H1 (cell line): Measurements from ENCODE around the gene ZBTB1. TPM values are rescaled to one million over a fixed set of nuclear protein-coding genes. Genes with fewer than 3 reads are reported as not detected.

Experiments used
- CTCF ChIA-PET: fragments of 300-600 bp; sonication (Branson Sonifier 250); formaldehyde crosslinking; loops from one replicate; lab custom pipeline; 2021; ENCODE audit not compliant: partially characterized antibody; lab: Charles Lee
- POLR2A ChIA-PET: fragments of 300-600 bp; sonication (Branson Sonifier 250); formaldehyde crosslinking; loops from one replicate; lab custom pipeline; 2021; ENCODE audit warnings: inconsistent platforms; ENCODE audit not compliant: partially characterized antibody; lab: Charles Lee
- DNase-seq, 2 experiments: peaks; one replicate each; pipeline versions ENCODE4 v3.0.0 to v3.0.0-alpha.2; 2010 to 2022; ENCODE audit warnings: low spot score in 2 of 2, low read depth in 1 of 2, mixed read lengths in 1 of 2
- FAIRE-seq: peaks from 2 replicates; lab custom pipeline; 2011; peaks lifted over from hg19 to GRCh38; lab: Jason Lieb, UNC
- H2AFZ ChIP-seq: 2 replicates; pipeline ENCODE4 v1.8.1; 2012; ENCODE audit warnings: low read length, inconsistent platforms
- H2AK5ac ChIP-seq: 2 replicates; pipeline ENCODE4 v1.6.1; 2013; ENCODE audit warnings: low read depth, low read length
- H2BK120ac ChIP-seq: replicated peaks from 2 replicates; pipeline ENCODE3; 2013; ENCODE audit warnings: low read depth, low read length, inconsistent platforms
- H2BK12ac ChIP-seq: 2 replicates; pipeline ENCODE4 v1.6.1; 2013; ENCODE audit warnings: low read depth, low read length
- H2BK15ac ChIP-seq: 2 replicates; pipeline ENCODE4 v1.6.1; 2013; ENCODE audit warnings: low read length
- H2BK20ac ChIP-seq: 2 replicates; pipeline ENCODE4 v1.6.1; 2013; ENCODE audit warnings: low read length
- H2BK5ac ChIP-seq: 2 replicates; pipeline ENCODE4 v1.6.1; 2013; ENCODE audit warnings: low read depth, low read length
- H3K14ac ChIP-seq: 2 replicates; pipeline ENCODE4 v1.6.1; 2013; ENCODE audit warnings: inconsistent platforms; ENCODE audit not compliant: insufficient read length
- H3K18ac ChIP-seq: 2 replicates; pipeline ENCODE4 v1.6.1; 2013; ENCODE audit warnings: low read length; ENCODE audit errors: extremely low read depth
- H3K23ac ChIP-seq: 2 replicates; pipeline ENCODE4 v1.6.1; 2013; ENCODE audit warnings: inconsistent platforms; ENCODE audit not compliant: insufficient read length
- H3K23me2 ChIP-seq: 2 replicates; pipeline ENCODE4 v1.6.1; 2013; ENCODE audit warnings: low read depth, low read length
- H3K27ac ChIP-seq: 2 replicates; pipeline ENCODE4 v1.6.1; 2011; ENCODE audit warnings: low read depth, low read length, inconsistent platforms
- H3K27me3 ChIP-seq, 4 experiments: replicated peaks in 1 of 4; 1 replicate in 1 of 4; 2 replicates in 3 of 4; pipeline versions ENCODE4 v1.6.1 to v1.8.1; 2011 to 2013; ENCODE audit warnings: low read length in 3 of 4, mild to moderate bottlenecking in 3 of 4, inconsistent platforms in 2 of 4, mixed read lengths in 2 of 4, moderate library complexity in 1 of 4; ENCODE audit not compliant: control insufficient read depth in 3 of 4, insufficient read depth in 3 of 4; ENCODE audit errors: extremely low read depth in 1 of 4
- H3K36me3 ChIP-seq, 4 experiments: 2 replicates each; pipeline versions ENCODE4 v1.6.1 to v1.8.1; 2011 to 2013; ENCODE audit warnings: mild to moderate bottlenecking in 4 of 4, low read length in 3 of 4, moderate library complexity in 2 of 4, control low read depth in 1 of 4, inconsistent platforms in 1 of 4; ENCODE audit not compliant: insufficient read depth in 4 of 4, control insufficient read depth in 2 of 4
- H3K4ac ChIP-seq: replicated peaks from 2 replicates; pipeline ENCODE3; 2013; ENCODE audit warnings: low read length, low read depth, mixed read lengths, inconsistent platforms; ENCODE audit not compliant: insufficient read length
- H3K4me1 ChIP-seq, 4 experiments: replicated peaks in 1 of 4; 1 replicate in 1 of 4; 2 replicates in 3 of 4; pipeline versions ENCODE4 v1.6.1 to v1.8.1; 2011 to 2013; ENCODE audit warnings: low read length in 3 of 4, inconsistent platforms in 2 of 4, mixed read lengths in 1 of 4; ENCODE audit not compliant: insufficient read depth in 4 of 4, control insufficient read depth in 3 of 4
- H3K4me2 ChIP-seq, 2 experiments: 2 replicates each; pipeline versions ENCODE4 v1.6.1 to v1.8.1; 2011 to 2013; ENCODE audit warnings: low read depth in 2 of 2, low read length in 2 of 2, control low read depth in 1 of 2, inconsistent platforms in 1 of 2, mild to moderate bottlenecking in 1 of 2; ENCODE audit not compliant: insufficient read depth in 1 of 2
- H3K4me3 ChIP-seq, 4 experiments: fragments of 200-600, 300-600 bp in 1 of 4; sonication (generic), shearing (Covaris generic), sonication (Bioruptor Twin) in 1 of 4; 2 replicates each; pipeline versions ENCODE4 v1.5.1 to v1.8.1; 2011 to 2016; ENCODE audit warnings: low read length in 4 of 4, low read depth in 3 of 4, control low read depth in 2 of 4, inconsistent platforms in 2 of 4, mild to moderate bottlenecking in 2 of 4, mixed read lengths in 1 of 4, moderate library complexity in 1 of 4; ENCODE audit not compliant: insufficient read depth in 2 of 4; ENCODE audit errors: extremely low read depth in 1 of 4
- H3K56ac ChIP-seq: replicated peaks from 2 replicates; pipeline ENCODE3; 2013; ENCODE audit warnings: low read depth, mild to moderate bottlenecking, mixed read lengths, low read length, inconsistent platforms; ENCODE audit not compliant: insufficient read length
- H3K79me1 ChIP-seq: 2 replicates; pipeline ENCODE4 v1.6.1; 2013; ENCODE audit warnings: low read depth, low read length, control low read depth
- H3K79me2 ChIP-seq, 2 experiments: 2 replicates each; pipeline versions ENCODE4 v1.6.1 to v1.8.1; 2012 to 2013; ENCODE audit warnings: low read length in 2 of 2, mild to moderate bottlenecking in 2 of 2, inconsistent platforms in 1 of 2; ENCODE audit not compliant: insufficient read depth in 2 of 2, control insufficient read depth in 1 of 2
- H3K9ac ChIP-seq, 4 experiments: replicated peaks in 1 of 4; 1 replicate in 1 of 4; 2 replicates in 3 of 4; pipeline versions ENCODE4 v1.6.1 to v1.8.1; 2011 to 2013; ENCODE audit warnings: low read depth in 3 of 4, low read length in 3 of 4, control low read depth in 2 of 4, mild to moderate bottlenecking in 2 of 4, moderate library complexity in 2 of 4, inconsistent platforms in 1 of 4; ENCODE audit errors: extremely low read depth in 1 of 4
- H3K9me3 ChIP-seq, 2 experiments: 2 replicates each; pipeline versions ENCODE4 v1.6.1 to v1.8.1; 2012 to 2013; ENCODE audit warnings: mild to moderate bottlenecking in 2 of 2, moderate library complexity in 2 of 2, control low read depth in 1 of 2, inconsistent platforms in 1 of 2, low read depth in 1 of 2, low read length in 1 of 2, mixed read lengths in 1 of 2; ENCODE audit not compliant: insufficient read depth in 2 of 2
- H4K20me1 ChIP-seq, 2 experiments: replicated peaks in 1 of 2; 2 replicates each; pipeline versions ENCODE3 to v1.8.1; 2011 to 2013; ENCODE audit warnings: inconsistent platforms in 2 of 2, low read length in 2 of 2, mild to moderate bottlenecking in 1 of 2; ENCODE audit not compliant: insufficient read depth in 2 of 2, control insufficient read depth in 1 of 2
- H4K5ac ChIP-seq: 2 replicates; pipeline ENCODE4 v1.6.1; 2013; ENCODE audit warnings: low read length, low read depth, mixed read lengths, inconsistent platforms; ENCODE audit not compliant: insufficient read length
- H4K8ac ChIP-seq: 2 replicates; pipeline ENCODE4 v1.8.0; 2013; ENCODE audit warnings: mild to moderate bottlenecking, moderate library complexity, low read length, inconsistent platforms; ENCODE audit not compliant: insufficient read depth; ENCODE audit errors: extremely low read depth
- H4K91ac ChIP-seq: replicated peaks from 2 replicates; pipeline ENCODE3; 2013; ENCODE audit warnings: low read length, mixed read lengths, inconsistent platforms; ENCODE audit not compliant: insufficient read length
- ASH2L ChIP-seq: fragments of 200-600, 300-600 bp; sonication (generic); IDR thresholded peaks from one replicate; pipeline ENCODE4 v1.7.1; 2017; ENCODE audit warnings: low read length
- ATF2 ChIP-seq: IDR thresholded peaks from 2 replicates; pipeline ENCODE4 v1.6.1; 2012; ENCODE audit warnings: low read length, inconsistent platforms
- BACH1 ChIP-seq: IDR thresholded peaks from 2 replicates; pipeline ENCODE4 v1.6.1; 2012; ENCODE audit warnings: low read length, improper control_type of control experiment
- GABPA ChIP-seq: IDR thresholded peaks from 2 replicates; pipeline ENCODE4 v1.6.1; 2011; ENCODE audit warnings: mild to moderate bottlenecking, low read length, moderate library complexity, borderline replicate concordance; ENCODE audit not compliant: insufficient read depth
- GTF2F1 ChIP-seq: IDR thresholded peaks from 2 replicates; pipeline ENCODE4 v1.6.1; 2012; ENCODE audit warnings: low read depth, low read length, improper control_type of control experiment, borderline replicate concordance
- JUND ChIP-seq: IDR thresholded peaks from 2 replicates; pipeline ENCODE4 v1.6.1; 2011; ENCODE audit warnings: mild to moderate bottlenecking, improper control_type of control experiment, low read length
- KDM5A ChIP-seq: fragments of 200-600 bp; IDR thresholded peaks from 2 replicates; pipeline ENCODE4 v1.7.1; 2012; ENCODE audit warnings: mild to moderate bottlenecking, low read length, inconsistent platforms, mixed read lengths
- NANOG ChIP-seq: IDR thresholded peaks from 2 replicates; pipeline ENCODE4 v1.6.1; 2011; ENCODE audit warnings: low read length, low read depth, mild to moderate bottlenecking, inconsistent platforms; ENCODE audit not compliant: insufficient read depth, poor library complexity, severe bottlenecking
- POU5F1 ChIP-seq: IDR thresholded peaks from 2 replicates; pipeline ENCODE4 v1.6.1; 2011; ENCODE audit warnings: low read depth, mild to moderate bottlenecking, low read length, moderate library complexity
- SP4 ChIP-seq: IDR thresholded peaks from 2 replicates; pipeline ENCODE4 v1.6.1; 2012; ENCODE audit warnings: low read length, inconsistent platforms
- TBP ChIP-seq: IDR thresholded peaks from 2 replicates; pipeline ENCODE4 v1.6.1; 2011; ENCODE audit warnings: low read depth, low read length, improper control_type of control experiment
- WGBS, 2 experiments: shearing (Covaris generic) in 1 of 2; methylation state at CpG; one replicate each; pipeline versions ENCODE4 v1.1.6 to v1.1.7; 2013 to 2015; ENCODE audit warnings: low lambda C conversion rate in 2 of 2, mixed read lengths in 2 of 2, inconsistent platforms in 1 of 2, low coverage in 1 of 2, missing lambda C conversion rate in 1 of 2; ENCODE audit not compliant: insufficient replicate concordance in 2 of 2, insufficient coverage in 1 of 2, insufficient read length in 1 of 2; ENCODE audit errors: extremely low coverage in 1 of 2, missing lambda C conversion rate in 1 of 2; 5-methylcytosine and 5-hydroxymethylcytosine counted together
- polyA plus RNA-seq, 7 experiments: library from polyadenylated mRNA; depleted of rRNA in 3 of 7; stranded (reverse) in 5 of 7; unstranded in 2 of 7; fragments of >200 nt in 5 of 7; fragments of 200-250 nt in 2 of 7; gene quantifications; 1 replicate in 5 of 7; 2 replicates in 1 of 7; 4 replicates in 1 of 7; pipeline versions ENCODE4 v1.2.1 to v1.2.3, GENCODE V29; 2011 to 2013; ENCODE audit warnings: missing spikeins in 2 of 7, mixed read lengths in 2 of 7
- total RNA-seq: library from RNA; stranded (reverse); fragmentation: NEBNext Ultra II Directional; extraction: Animal tissue kit (Norgen Biotek cat#: 25700); gene quantifications from 2 replicates; pipeline ENCODE4 v1.2.1, GENCODE V29; 2021

The ZBTB1 gene
- total and polyA plus RNA-seq, 2 of the 8 experiments (the other 6 are each of a cell fraction or from before 2014, with no cell fraction given), result 13.6 to 27.5 TPM

DNA sequence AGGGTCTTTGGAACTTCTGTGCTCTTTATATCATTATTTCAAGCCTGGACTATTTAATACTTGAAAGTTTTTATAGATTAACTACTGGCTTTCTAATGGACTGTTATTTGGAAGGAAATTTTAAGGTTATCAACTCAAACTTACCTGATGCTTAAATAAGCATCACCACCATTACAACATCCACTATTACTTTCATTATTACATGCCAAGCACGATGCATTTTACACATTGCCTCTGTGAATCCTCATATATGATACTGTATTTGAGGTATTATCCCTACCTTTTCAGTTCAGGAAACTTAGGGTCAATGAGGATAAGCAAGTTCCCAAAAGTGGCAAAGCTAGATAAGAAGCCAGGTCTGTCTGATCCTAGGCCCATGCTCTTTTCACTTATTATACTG, 12.4 kb downstream of the ZBTB1 start:
- CTCF ChIA-PET, result interaction anchor here (0.6 to 1.4 kb wide), 3 partner anchors 12 to 244 kb away, joined by 3 read pairs; no protein-coding TSS in a partner anchor
- no peaks in the 10 kb centered on the region; a peak in 1 of 4 replicates for H3K9me3 ChIP-seq
- no peaks in the 10 kb centered on the region for H3K4me1 ChIP-seq
- H3K18ac ChIP-seq, result no peak overlapping the region
- H3K4me3 ChIP-seq, result no peak overlapping the region
- no peak overlapping the region for H2AFZ ChIP-seq
- H3K79me1 ChIP-seq, result peaks cover 3% of the 10 kb centered on the region
- no peak overlapping the region for H3K4ac ChIP-seq
- no peak overlapping the region for H2BK120ac ChIP-seq
- no peak overlapping the region for H4K5ac ChIP-seq
- H3K9ac ChIP-seq, result no peak overlapping the region
- peaks cover 2 to 3% of the 10 kb centered on the region in 2 experiments for H4K20me1 ChIP-seq
- DNase-seq (no peak), FAIRE-seq (no peak)
- H4K8ac ChIP-seq, result no peak overlapping the region
- TF ChIP-seq GTF2F1 (no peak), ATF2 (no peak), BACH1 (no peak), SP4 (no peak), TBP (no peak), JUND (no peak), ASH2L (no peak), NANOG (no peak), POU5F1 (no peak), KDM5A (no peak), GABPA (no peak)
- POLR2A ChIA-PET, result interaction anchor here (1.4 to 3.1 kb wide), 3 partner anchors 9 to 23 kb away, joined by 4 to 19 read pairs (median 9); partner anchors contain the start of genes HSPA2, ZBTB1 and ZBTB25
- no peaks in the 10 kb centered on the region for H3K27me3 ChIP-seq
- no peak overlapping the region for H4K91ac ChIP-seq
- H3K36me3 ChIP-seq, result peaks cover 0 to 7% (median 3%) of the 10 kb centered on the region in 4 experiments; a peak in 3 of 8 replicates
- H2AK5ac ChIP-seq, result no peak overlapping the region
- H3K23me2 ChIP-seq, result no peaks in the 10 kb centered on the region
- H3K4me2 ChIP-seq, result no peak overlapping the region
- no peak overlapping the region for H2BK12ac ChIP-seq
- no peak overlapping the region for H3K23ac ChIP-seq
- no peak overlapping the region for H3K14ac ChIP-seq
- H3K27ac ChIP-seq, result no peak overlapping the region
- H2BK15ac ChIP-seq, result no peak overlapping the region
- WGBS, 2 experiments, result 100% methylated on average over 1 of the region's 1 CpG; no CpG with 5 or more reads in 1 of the 2 experiments
- no peak overlapping the region for H3K56ac ChIP-seq
- no peak overlapping the region for H2BK5ac ChIP-seq
- no peak overlapping the region for H2BK20ac ChIP-seq
- H3K79me2 ChIP-seq, result peaks cover 3 to 77% of the 10 kb centered on the region in 2 experiments
